Adrenal gland (tissue), 5 donors: ENCODE data around the gene CHTOP.

ENCODE experiments used
- POLR2A ChIP-seq, 2 donors: fragments of 450-650 bp; IDR thresholded peaks; one replicate each; pipeline ENCODE4 v1.6.1; 2017; ENCODE audit warnings: antibody characterized with exemption in 2 of 2, mild to moderate bottlenecking in 2 of 2, moderate library complexity in 1 of 2
- TF ChIP-seq, protein P1 (sequence below), 6 experiments: fragments of 450-650 bp in 4 of 6; fragments of 200-600 bp in 2 of 6; sonication (generic) in 1 of 6; IDR thresholded peaks; 1 replicate in 5 of 6; 2 replicates in 1 of 6; pipeline versions ENCODE4 v1.5.1 to v1.8.0; 2016 to 2021; ENCODE audit warnings: antibody characterized with exemption in 6 of 6, mild to moderate bottlenecking in 2 of 6, moderate library complexity in 1 of 6
- donor health status: DM: no; HTN: no; CAD: no.

DNA sequence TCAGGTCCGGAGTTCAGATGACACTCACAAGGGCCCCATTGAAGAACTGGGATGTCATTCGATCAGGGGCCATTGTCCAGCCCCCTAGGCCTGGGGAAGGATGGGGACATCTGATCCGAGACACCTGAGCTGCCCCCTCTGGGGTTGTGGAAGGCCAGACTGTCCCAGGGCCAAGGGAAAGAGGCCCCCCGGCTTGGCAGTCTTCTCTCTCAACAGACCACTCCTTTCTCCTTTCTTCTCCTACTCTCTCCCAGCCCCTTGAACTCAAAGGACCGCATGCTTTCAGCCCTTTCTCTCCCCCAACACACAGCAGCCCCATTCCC lies 4.6 kb upstream of the CHTOP start:
- TF ChIP-seq, protein P1, sequence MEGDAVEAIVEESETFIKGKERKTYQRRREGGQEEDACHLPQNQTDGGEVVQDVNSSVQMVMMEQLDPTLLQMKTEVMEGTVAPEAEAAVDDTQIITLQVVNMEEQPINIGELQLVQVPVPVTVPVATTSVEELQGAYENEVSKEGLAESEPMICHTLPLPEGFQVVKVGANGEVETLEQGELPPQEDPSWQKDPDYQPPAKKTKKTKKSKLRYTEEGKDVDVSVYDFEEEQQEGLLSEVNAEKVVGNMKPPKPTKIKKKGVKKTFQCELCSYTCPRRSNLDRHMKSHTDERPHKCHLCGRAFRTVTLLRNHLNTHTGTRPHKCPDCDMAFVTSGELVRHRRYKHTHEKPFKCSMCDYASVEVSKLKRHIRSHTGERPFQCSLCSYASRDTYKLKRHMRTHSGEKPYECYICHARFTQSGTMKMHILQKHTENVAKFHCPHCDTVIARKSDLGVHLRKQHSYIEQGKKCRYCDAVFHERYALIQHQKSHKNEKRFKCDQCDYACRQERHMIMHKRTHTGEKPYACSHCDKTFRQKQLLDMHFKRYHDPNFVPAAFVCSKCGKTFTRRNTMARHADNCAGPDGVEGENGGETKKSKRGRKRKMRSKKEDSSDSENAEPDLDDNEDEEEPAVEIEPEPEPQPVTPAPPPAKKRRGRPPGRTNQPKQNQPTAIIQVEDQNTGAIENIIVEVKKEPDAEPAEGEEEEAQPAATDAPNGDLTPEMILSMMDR (IDR thresholded peaks at IDR 0.05) = no peak
- no peak for TF ChIP-seq POLR2A (IDR thresholded peaks at IDR 0.05)
